OCI-LY1 (cell line): ENCODE measurements around the gene SLC2A10.

Source experiments
- CTCF ChIP-seq: fragments of 200-600 bp; sonication (generic), shearing (Covaris generic); IDR thresholded peaks from 2 replicates; pipeline ENCODE4 v1.5.1; 2017; ENCODE audit warnings: mild to moderate bottlenecking, antibody characterized with exemption, low read length, moderate library complexity, mixed read lengths
- EZH2 ChIP-seq: fragments of 200-600 bp; sonication (generic), shearing (Covaris generic); IDR thresholded peaks from 2 replicates; pipeline ENCODE4 v1.8.0; 2017; ENCODE audit warnings: borderline replicate concordance, mixed run types, mild to moderate bottlenecking, antibody characterized with exemption, low read length, moderate library complexity, mixed read lengths

GRCh38 chr20:46741924-46742668 is 32.6 kb downstream of the SLC2A10 start:
- no peak for TF ChIP-seq CTCF
- TF ChIP-seq EZH2 = no peak
